ENCODE results near the gene YY1AP1. TPM values are rescaled to one million over a fixed set of nuclear protein-coding genes. Genes with fewer than 3 reads are reported as not detected.
"Not testable (repeated sequence)": the region's sequence is repeated elsewhere in the genome, so short reads cannot be mapped to it uniquely, and the experiment has no call there.

Gene YY1AP1
- total RNA-seq, 1 experiment from 2014 or later: 40.3 TPM

DNA sequence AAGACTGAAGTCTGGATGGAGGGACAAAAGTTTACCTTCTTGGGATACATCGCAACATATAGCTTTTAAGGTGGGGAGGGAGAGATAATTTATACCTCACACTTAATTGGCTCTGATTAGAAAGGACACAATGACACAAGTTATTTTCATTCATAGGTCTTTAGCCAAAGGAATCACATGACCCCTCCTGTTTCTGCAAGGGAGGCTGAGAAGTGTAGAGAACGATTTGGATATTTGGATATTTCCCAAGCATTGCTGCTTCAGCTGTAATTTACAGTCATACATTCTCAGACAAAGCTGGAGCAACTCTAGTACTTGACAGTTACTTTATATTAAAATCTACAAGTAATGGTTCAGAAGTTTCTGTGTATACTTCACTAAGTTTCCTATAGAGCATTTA is 24.5 kb upstream of the YY1AP1 start:
- POLR2A ChIA-PET: no interaction called here
- H3K4me2 ChIP-seq (ENCODE audit: low read length): no peak overlapping the region
- RAD21 ChIA-PET (ENCODE audit: low non-redundant PET in 1 of 2, low total read pairs in 2 of 2, uncharacterized antibody in 2 of 2, unreplicated experiment in 2 of 2): no interaction called here
- peaks cover 10 to 31% of the 10 kb centered on the region in 2 experiments for H3K36me3 ChIP-seq (ENCODE audit: control insufficient read depth in 1 of 2, insufficient read depth in 2 of 2, low read length in 2 of 2)
- TF ChIP-seq, protein P1, sequence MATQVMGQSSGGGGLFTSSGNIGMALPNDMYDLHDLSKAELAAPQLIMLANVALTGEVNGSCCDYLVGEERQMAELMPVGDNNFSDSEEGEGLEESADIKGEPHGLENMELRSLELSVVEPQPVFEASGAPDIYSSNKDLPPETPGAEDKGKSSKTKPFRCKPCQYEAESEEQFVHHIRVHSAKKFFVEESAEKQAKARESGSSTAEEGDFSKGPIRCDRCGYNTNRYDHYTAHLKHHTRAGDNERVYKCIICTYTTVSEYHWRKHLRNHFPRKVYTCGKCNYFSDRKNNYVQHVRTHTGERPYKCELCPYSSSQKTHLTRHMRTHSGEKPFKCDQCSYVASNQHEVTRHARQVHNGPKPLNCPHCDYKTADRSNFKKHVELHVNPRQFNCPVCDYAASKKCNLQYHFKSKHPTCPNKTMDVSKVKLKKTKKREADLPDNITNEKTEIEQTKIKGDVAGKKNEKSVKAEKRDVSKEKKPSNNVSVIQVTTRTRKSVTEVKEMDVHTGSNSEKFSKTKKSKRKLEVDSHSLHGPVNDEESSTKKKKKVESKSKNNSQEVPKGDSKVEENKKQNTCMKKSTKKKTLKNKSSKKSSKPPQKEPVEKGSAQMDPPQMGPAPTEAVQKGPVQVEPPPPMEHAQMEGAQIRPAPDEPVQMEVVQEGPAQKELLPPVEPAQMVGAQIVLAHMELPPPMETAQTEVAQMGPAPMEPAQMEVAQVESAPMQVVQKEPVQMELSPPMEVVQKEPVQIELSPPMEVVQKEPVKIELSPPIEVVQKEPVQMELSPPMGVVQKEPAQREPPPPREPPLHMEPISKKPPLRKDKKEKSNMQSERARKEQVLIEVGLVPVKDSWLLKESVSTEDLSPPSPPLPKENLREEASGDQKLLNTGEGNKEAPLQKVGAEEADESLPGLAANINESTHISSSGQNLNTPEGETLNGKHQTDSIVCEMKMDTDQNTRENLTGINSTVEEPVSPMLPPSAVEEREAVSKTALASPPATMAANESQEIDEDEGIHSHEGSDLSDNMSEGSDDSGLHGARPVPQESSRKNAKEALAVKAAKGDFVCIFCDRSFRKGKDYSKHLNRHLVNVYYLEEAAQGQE (IDR thresholded peaks at IDR 0.05; ENCODE audit: low read depth): no peak
- no peak for TF ChIP-seq POLR2A (IDR thresholded peaks at IDR 0.05; ENCODE audit: borderline replicate concordance, extremely low read depth, insufficient read depth, insufficient read length)
- TF ChIP-seq ELF1 (IDR thresholded peaks at IDR 0.05; ENCODE audit: borderline replicate concordance, low read depth): no peak
- TF ChIP-seq YY1 (IDR thresholded peaks at IDR 0.05; ENCODE audit: extremely low read depth, insufficient replicate concordance, low read depth, low read length): no peak
- no peak for TF ChIP-seq CBX3 (IDR thresholded peaks at IDR 0.05; ENCODE audit: low read depth)
- TF ChIP-seq SP1 (IDR thresholded peaks at IDR 0.05; ENCODE audit: low read depth): no peak
- TF ChIP-seq EZH2 (IDR thresholded peaks at IDR 0.05): no peak
- DNase-seq (ENCODE audit: low read depth, low spot score) (no peak), ATAC-seq (no peak)
- CTCF ChIA-PET: no interaction called here
- H4K20me1 ChIP-seq (ENCODE audit: insufficient read depth): no peaks in the 10 kb centered on the region
- BruUV-seq (replicated peaks): no TSS peak
- no peak overlapping the region for H3K9ac ChIP-seq (ENCODE audit: low read length)
- no peaks in the 10 kb centered on the region for H3K4me1 ChIP-seq (ENCODE audit: control insufficient read depth in 1 of 2, insufficient read depth in 2 of 2, low read length in 2 of 2)
- H3K4me3 ChIP-seq (replicated peaks in 1 of 2; ENCODE audit: low read depth in 1 of 2, low read length in 2 of 2): no peak overlapping the region
- peaks cover 69% of the 10 kb centered on the region for H3K79me2 ChIP-seq (ENCODE audit: insufficient read depth, low read length)
- no peak overlapping the region for H3K27ac ChIP-seq (ENCODE audit: low read depth, low read length)
- H3K9me2 ChIP-seq (ENCODE audit: insufficient read depth): no peaks in the 10 kb centered on the region
- intact Hi-C loops (cut with micrococcal nuclease): no loop called here
- H3K27me3 ChIP-seq (ENCODE audit: insufficient read depth, low read length): no peaks in the 10 kb centered on the region
- H3K9me3 ChIP-seq (ENCODE audit: control insufficient read depth in 1 of 2, insufficient read depth in 1 of 2, low read depth in 1 of 2, low read length in 2 of 2): no peaks in the 10 kb centered on the region
- no peak overlapping the region for H2AFZ ChIP-seq (ENCODE audit: low read depth, low read length, poor library complexity, severe bottlenecking)

DNA sequence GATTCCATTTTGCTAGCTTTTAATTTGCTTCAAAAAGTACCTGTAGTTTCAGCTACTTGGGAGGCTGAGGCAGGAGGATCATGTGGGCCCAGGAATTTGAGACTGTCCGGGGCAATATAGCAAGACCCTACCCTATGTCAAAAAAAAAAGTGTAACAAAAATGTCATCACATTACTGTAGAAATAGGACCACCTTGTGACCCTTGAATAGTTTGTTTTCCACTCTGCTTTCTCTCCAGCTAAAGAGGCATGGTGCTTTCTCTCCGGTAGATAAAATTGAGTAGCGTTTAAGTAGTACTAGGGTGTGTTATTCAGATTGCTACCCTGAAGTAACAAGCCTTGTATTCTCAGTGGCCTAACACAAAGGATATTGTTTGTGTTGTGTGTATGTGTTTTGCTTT is 24.1 kb upstream of the YY1AP1 start:
- Histone ChIP-seq H3K79me2 (ENCODE audit: insufficient read depth, low read length) (peaks cover 71% of the 10 kb centered on the region), H3K36me3 (ENCODE audit: control insufficient read depth in 1 of 2, insufficient read depth in 2 of 2, low read length in 2 of 2) (peaks cover 10 to 28% of the 10 kb centered on the region in 2 experiments)
- H3K27me3 ChIP-seq (ENCODE audit: insufficient read depth, low read length); H3K9ac ChIP-seq (ENCODE audit: low read length); H3K4me1 ChIP-seq (ENCODE audit: control insufficient read depth in 1 of 2, insufficient read depth in 2 of 2, low read length in 2 of 2); DNase-seq (ENCODE audit: low read depth, low spot score); H3K4me2 ChIP-seq (ENCODE audit: low read length); ATAC-seq; BruUV-seq (replicated peaks); H4K20me1 ChIP-seq (ENCODE audit: insufficient read depth); H3K9me2 ChIP-seq (ENCODE audit: insufficient read depth); H2AFZ ChIP-seq (ENCODE audit: low read depth, low read length, poor library complexity, severe bottlenecking); H3K4me3 ChIP-seq (replicated peaks in 1 of 2; ENCODE audit: low read depth in 1 of 2, low read length in 2 of 2); POLR2A ChIA-PET; CTCF ChIA-PET; H3K9me3 ChIP-seq (ENCODE audit: control insufficient read depth in 1 of 2, insufficient read depth in 1 of 2, low read depth in 1 of 2, low read length in 2 of 2); intact Hi-C loops (cut with micrococcal nuclease); RAD21 ChIA-PET (ENCODE audit: low non-redundant PET in 1 of 2, low total read pairs in 2 of 2, uncharacterized antibody in 2 of 2, unreplicated experiment in 2 of 2); H3K27ac ChIP-seq (ENCODE audit: low read depth, low read length): not testable (repeated sequence)
- TF ChIP-seq, protein P2, sequence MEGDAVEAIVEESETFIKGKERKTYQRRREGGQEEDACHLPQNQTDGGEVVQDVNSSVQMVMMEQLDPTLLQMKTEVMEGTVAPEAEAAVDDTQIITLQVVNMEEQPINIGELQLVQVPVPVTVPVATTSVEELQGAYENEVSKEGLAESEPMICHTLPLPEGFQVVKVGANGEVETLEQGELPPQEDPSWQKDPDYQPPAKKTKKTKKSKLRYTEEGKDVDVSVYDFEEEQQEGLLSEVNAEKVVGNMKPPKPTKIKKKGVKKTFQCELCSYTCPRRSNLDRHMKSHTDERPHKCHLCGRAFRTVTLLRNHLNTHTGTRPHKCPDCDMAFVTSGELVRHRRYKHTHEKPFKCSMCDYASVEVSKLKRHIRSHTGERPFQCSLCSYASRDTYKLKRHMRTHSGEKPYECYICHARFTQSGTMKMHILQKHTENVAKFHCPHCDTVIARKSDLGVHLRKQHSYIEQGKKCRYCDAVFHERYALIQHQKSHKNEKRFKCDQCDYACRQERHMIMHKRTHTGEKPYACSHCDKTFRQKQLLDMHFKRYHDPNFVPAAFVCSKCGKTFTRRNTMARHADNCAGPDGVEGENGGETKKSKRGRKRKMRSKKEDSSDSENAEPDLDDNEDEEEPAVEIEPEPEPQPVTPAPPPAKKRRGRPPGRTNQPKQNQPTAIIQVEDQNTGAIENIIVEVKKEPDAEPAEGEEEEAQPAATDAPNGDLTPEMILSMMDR (IDR thresholded peaks at IDR 0.05 in 2 of 3, conservative IDR thresholded peaks at IDR 0.05 in 1 of 3; ENCODE audit: borderline replicate concordance in 1 of 3, insufficient read depth in 1 of 3, low read depth in 2 of 3, low read length in 2 of 3): peak in 2 of 3 experiments; percentile 31 to 33; a peak in 2 of 6 replicates
- peak; percentile 49 for TF ChIP-seq RAD21 (IDR thresholded peaks at IDR 0.05; ENCODE audit: low read depth)

DNA sequence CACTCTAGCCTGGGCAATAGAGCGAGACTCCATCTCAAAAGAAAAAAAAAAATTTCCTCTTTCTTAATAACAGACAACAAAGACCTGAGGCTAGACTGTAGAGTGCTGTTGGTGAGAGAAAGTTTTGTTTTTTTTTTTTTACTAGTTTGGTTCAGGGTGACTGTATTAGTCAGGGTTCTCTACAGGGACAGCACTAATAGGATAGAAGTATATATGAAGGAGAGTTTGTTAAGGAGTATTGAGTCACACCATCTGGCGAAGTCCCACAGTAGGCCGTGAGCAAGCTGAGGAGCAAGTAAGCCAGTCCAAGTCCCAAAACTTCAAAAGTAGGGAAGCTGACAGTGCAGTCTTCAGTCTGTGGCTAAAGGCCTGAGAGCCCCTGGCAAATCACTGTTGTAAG is 22.9 kb upstream of the YY1AP1 start:
- POLR2A ChIA-PET; H4K20me1 ChIP-seq (ENCODE audit: insufficient read depth); BruUV-seq (replicated peaks); H3K27me3 ChIP-seq (ENCODE audit: insufficient read depth, low read length); H3K27ac ChIP-seq (ENCODE audit: low read depth, low read length); H3K9ac ChIP-seq (ENCODE audit: low read length); H3K4me1 ChIP-seq (ENCODE audit: control insufficient read depth in 1 of 2, insufficient read depth in 2 of 2, low read length in 2 of 2); RAD21 ChIA-PET (ENCODE audit: low non-redundant PET in 1 of 2, low total read pairs in 2 of 2, uncharacterized antibody in 2 of 2, unreplicated experiment in 2 of 2); H3K4me2 ChIP-seq (ENCODE audit: low read length); H3K4me3 ChIP-seq (replicated peaks in 1 of 2; ENCODE audit: low read depth in 1 of 2, low read length in 2 of 2); H3K9me3 ChIP-seq (ENCODE audit: control insufficient read depth in 1 of 2, insufficient read depth in 1 of 2, low read depth in 1 of 2, low read length in 2 of 2); H3K9me2 ChIP-seq (ENCODE audit: insufficient read depth); ATAC-seq; H2AFZ ChIP-seq (ENCODE audit: low read depth, low read length, poor library complexity, severe bottlenecking); intact Hi-C loops (cut with micrococcal nuclease); DNase-seq (ENCODE audit: low read depth, low spot score); CTCF ChIA-PET: not testable (repeated sequence)
- peaks cover 70% of the 10 kb centered on the region for H3K79me2 ChIP-seq (ENCODE audit: insufficient read depth, low read length)
- H3K36me3 ChIP-seq (ENCODE audit: control insufficient read depth in 1 of 2, insufficient read depth in 2 of 2, low read length in 2 of 2): peaks cover 10 to 21% of the 10 kb centered on the region in 2 experiments
